ENCODE results near the gene TGM3. TPM values are rescaled to one million over a fixed set of nuclear protein-coding genes. Genes with fewer than 3 reads are reported as not detected.

The TGM3 gene
- polyA plus RNA-seq, 1 donor from 2014 or later: 0.24 TPM

DNA sequence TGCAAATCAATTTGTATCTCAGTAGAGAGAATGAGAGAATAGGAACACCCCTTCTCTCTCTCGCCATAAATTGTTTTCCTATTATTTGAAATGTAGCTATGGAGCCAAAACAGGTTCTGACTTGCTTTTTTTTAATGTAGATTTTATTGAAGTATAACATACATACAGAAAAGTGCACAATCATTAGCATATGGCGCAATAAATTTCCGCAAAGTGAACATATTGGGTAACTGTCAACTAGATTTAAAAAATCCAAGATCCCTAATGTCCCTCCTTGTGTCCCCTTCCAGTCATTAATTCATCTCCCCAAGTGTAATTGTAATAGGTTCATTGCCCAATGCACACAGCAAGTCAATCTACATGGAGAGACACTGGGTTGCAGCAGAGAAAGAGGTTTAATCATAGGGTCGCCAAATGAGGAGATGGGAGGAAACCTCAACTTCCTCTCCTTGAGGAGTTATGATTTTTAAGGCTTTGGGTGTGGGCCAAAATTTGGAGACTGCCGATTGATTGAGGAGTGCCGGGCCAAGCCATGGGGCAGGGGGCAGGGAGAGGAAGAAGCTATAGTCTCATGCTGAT is 43.3 kb upstream of the TGM3 start:
- H3K9me3 ChIP-seq (ENCODE audit: low read length): no peaks in the 10 kb centered on the region
- no peak overlapping the region for H2AFZ ChIP-seq (ENCODE audit: low read depth, low read length)
- TF ChIP-seq MXI1 (conservative IDR thresholded peaks at IDR 0.05; ENCODE audit: poor library complexity, severe bottlenecking) (no peak), SMC3 (conservative IDR thresholded peaks at IDR 0.05; ENCODE audit: poor library complexity) (no peak), POLR2AphosphoS5 (IDR thresholded peaks at IDR 0.05) (no peak), TAF1 (IDR thresholded peaks at IDR 0.05; ENCODE audit: low read depth) (no peak), RAD21 (conservative IDR thresholded peaks at IDR 0.05) (no peak), EZH2 (IDR thresholded peaks at IDR 0.05; ENCODE audit: borderline replicate concordance, insufficient read depth, low read length, poor library complexity, severe bottlenecking) (no peak), EP300 (conservative IDR thresholded peaks at IDR 0.05; ENCODE audit: poor library complexity, severe bottlenecking) (no peak)
- TF ChIP-seq, protein P1, sequence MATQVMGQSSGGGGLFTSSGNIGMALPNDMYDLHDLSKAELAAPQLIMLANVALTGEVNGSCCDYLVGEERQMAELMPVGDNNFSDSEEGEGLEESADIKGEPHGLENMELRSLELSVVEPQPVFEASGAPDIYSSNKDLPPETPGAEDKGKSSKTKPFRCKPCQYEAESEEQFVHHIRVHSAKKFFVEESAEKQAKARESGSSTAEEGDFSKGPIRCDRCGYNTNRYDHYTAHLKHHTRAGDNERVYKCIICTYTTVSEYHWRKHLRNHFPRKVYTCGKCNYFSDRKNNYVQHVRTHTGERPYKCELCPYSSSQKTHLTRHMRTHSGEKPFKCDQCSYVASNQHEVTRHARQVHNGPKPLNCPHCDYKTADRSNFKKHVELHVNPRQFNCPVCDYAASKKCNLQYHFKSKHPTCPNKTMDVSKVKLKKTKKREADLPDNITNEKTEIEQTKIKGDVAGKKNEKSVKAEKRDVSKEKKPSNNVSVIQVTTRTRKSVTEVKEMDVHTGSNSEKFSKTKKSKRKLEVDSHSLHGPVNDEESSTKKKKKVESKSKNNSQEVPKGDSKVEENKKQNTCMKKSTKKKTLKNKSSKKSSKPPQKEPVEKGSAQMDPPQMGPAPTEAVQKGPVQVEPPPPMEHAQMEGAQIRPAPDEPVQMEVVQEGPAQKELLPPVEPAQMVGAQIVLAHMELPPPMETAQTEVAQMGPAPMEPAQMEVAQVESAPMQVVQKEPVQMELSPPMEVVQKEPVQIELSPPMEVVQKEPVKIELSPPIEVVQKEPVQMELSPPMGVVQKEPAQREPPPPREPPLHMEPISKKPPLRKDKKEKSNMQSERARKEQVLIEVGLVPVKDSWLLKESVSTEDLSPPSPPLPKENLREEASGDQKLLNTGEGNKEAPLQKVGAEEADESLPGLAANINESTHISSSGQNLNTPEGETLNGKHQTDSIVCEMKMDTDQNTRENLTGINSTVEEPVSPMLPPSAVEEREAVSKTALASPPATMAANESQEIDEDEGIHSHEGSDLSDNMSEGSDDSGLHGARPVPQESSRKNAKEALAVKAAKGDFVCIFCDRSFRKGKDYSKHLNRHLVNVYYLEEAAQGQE (IDR thresholded peaks at IDR 0.05; ENCODE audit: borderline replicate concordance): no peak
- TF ChIP-seq, protein P2, sequence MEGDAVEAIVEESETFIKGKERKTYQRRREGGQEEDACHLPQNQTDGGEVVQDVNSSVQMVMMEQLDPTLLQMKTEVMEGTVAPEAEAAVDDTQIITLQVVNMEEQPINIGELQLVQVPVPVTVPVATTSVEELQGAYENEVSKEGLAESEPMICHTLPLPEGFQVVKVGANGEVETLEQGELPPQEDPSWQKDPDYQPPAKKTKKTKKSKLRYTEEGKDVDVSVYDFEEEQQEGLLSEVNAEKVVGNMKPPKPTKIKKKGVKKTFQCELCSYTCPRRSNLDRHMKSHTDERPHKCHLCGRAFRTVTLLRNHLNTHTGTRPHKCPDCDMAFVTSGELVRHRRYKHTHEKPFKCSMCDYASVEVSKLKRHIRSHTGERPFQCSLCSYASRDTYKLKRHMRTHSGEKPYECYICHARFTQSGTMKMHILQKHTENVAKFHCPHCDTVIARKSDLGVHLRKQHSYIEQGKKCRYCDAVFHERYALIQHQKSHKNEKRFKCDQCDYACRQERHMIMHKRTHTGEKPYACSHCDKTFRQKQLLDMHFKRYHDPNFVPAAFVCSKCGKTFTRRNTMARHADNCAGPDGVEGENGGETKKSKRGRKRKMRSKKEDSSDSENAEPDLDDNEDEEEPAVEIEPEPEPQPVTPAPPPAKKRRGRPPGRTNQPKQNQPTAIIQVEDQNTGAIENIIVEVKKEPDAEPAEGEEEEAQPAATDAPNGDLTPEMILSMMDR (IDR thresholded peaks at IDR 0.05; ENCODE audit: poor library complexity, severe bottlenecking): no peak
- no peaks in the 10 kb centered on the region for H4K20me1 ChIP-seq (ENCODE audit: insufficient read depth)
- no peak overlapping the region for H3K4me2 ChIP-seq (ENCODE audit: low read length)
- no peak overlapping the region for H3K9ac ChIP-seq (ENCODE audit: low read length)
- no peak overlapping the region for H3K4me3 ChIP-seq (ENCODE audit: low read length)
- no peaks in the 10 kb centered on the region for H3K27me3 ChIP-seq (ENCODE audit: insufficient read depth, low read depth, low read length)
- H3K27ac ChIP-seq (ENCODE audit: low read length): no peak overlapping the region
- no peaks in the 10 kb centered on the region for H3K9me2 ChIP-seq (ENCODE audit: insufficient read depth, low read length)
- H3K36me3 ChIP-seq (ENCODE audit: insufficient read depth, low read length): no peaks in the 10 kb centered on the region
- H3F3A ChIP-seq (ENCODE audit: insufficient read depth, low read length, poor library complexity, severe bottlenecking): no peaks in the 10 kb centered on the region
- H3K79me2 ChIP-seq (replicated peaks; ENCODE audit: insufficient read depth, low read length): no peaks in the 10 kb centered on the region

DNA sequence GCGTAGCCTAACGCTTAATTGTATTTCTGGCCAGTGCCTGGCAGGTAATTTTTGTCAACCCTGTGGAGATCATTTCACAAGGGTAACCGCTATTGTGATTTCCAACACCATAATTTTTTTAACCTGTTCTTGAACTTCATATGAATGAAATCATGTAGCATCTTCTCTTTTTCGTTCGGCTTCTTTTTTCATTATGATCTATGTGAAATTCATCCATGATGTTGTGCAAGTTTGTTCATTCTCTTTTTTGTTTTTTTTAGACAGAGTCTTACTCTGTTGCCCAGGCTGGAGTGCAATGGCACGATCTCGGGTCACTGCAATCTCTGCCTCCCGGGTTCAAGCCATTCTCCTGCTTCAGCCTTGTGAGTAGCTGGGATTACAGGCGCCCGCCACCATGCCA is 42.5 kb upstream of the TGM3 start:
- H4K20me1 ChIP-seq (ENCODE audit: insufficient read depth): no peaks in the 10 kb centered on the region
- no peak overlapping the region for H3K4me3 ChIP-seq (ENCODE audit: low read length)
- H3K9me2 ChIP-seq (ENCODE audit: insufficient read depth, low read length): no peaks in the 10 kb centered on the region
- no peak overlapping the region for H3K9ac ChIP-seq (ENCODE audit: low read length)
- H2AFZ ChIP-seq (ENCODE audit: low read depth, low read length): no peak overlapping the region
- no peaks in the 10 kb centered on the region for H3K27me3 ChIP-seq (ENCODE audit: insufficient read depth, low read depth, low read length)
- H3K79me2 ChIP-seq (replicated peaks; ENCODE audit: insufficient read depth, low read length): no peaks in the 10 kb centered on the region
- H3K27ac ChIP-seq (ENCODE audit: low read length): no peak overlapping the region
- H3K4me2 ChIP-seq (ENCODE audit: low read length): no peak overlapping the region
- H3F3A ChIP-seq (ENCODE audit: insufficient read depth, low read length, poor library complexity, severe bottlenecking): no peaks in the 10 kb centered on the region
- TF ChIP-seq EP300 (conservative IDR thresholded peaks at IDR 0.05; ENCODE audit: poor library complexity, severe bottlenecking) (no peak), TAF1 (IDR thresholded peaks at IDR 0.05; ENCODE audit: low read depth) (no peak), MXI1 (conservative IDR thresholded peaks at IDR 0.05; ENCODE audit: poor library complexity, severe bottlenecking) (no peak), RAD21 (conservative IDR thresholded peaks at IDR 0.05) (no peak), SMC3 (conservative IDR thresholded peaks at IDR 0.05; ENCODE audit: poor library complexity) (no peak), EZH2 (IDR thresholded peaks at IDR 0.05; ENCODE audit: borderline replicate concordance, insufficient read depth, low read length, poor library complexity, severe bottlenecking) (no peak), POLR2AphosphoS5 (IDR thresholded peaks at IDR 0.05) (no peak)
- TF ChIP-seq, protein P2 (IDR thresholded peaks at IDR 0.05; ENCODE audit: poor library complexity, severe bottlenecking): no peak
- TF ChIP-seq, protein P1 (IDR thresholded peaks at IDR 0.05; ENCODE audit: borderline replicate concordance): no peak
- no peaks in the 10 kb centered on the region for H3K9me3 ChIP-seq (ENCODE audit: low read length)
- H3K36me3 ChIP-seq (ENCODE audit: insufficient read depth, low read length): no peaks in the 10 kb centered on the region

Measured in neural cell (in vitro differentiated cells).